K562 (cell line): ENCODE results near the gene GHRL. TPM values are rescaled to one million over a fixed set of nuclear protein-coding genes. Genes with fewer than 3 reads are reported as not detected.
A peak's percentile ranks its signal among the peaks of the same experiment; 100 is the strongest.

Experiments used
- ATAC-seq: fragments of 200-7000 bp; cut with Tn5 transposase; 3 replicates; pipeline ENCODE4 v1.9.1; 2020; ENCODE audit warnings: moderate library complexity
- BruUV-seq: library from RNA; stranded (reverse); fragments of 400-500 nt; replicated peaks from 2 replicates; lab custom pipeline; 2021; lab: Mats Ljungman, UMichigan
- CTCF ChIA-PET: fragments of 300-600 bp; formaldehyde crosslinking; extraction: SDS; loops from one replicate; lab custom pipeline; 2021; ENCODE audit warnings: low intra/inter-chr PET ratio; lab: Yijun Ruan, JAX
- POLR2A ChIA-PET: fragments of 300-600, 350-650 bp; sonication (Branson Sonifier 250); formaldehyde crosslinking; extraction: SDS; loops from one replicate; lab custom pipeline; 2021; ENCODE audit warnings: antibody characterized with exemption, inconsistent platforms; lab: Yijun Ruan, JAX
- DNase-seq, 4 experiments: peaks; one replicate each; pipeline versions ENCODE4 v3.0.0 to v3.0.0-alpha.2; 2011 to 2018; ENCODE audit warnings: low spot score in 3 of 4, mixed read lengths in 3 of 4; ENCODE audit errors: extremely low read depth in 1 of 4
- FAIRE-seq: peaks from 2 replicates; lab custom pipeline; 2011; peaks lifted over from hg19 to GRCh38; lab: Jason Lieb, UNC
- H2AFZ ChIP-seq: 2 replicates; pipeline ENCODE4 v1.6.0; 2011; ENCODE audit warnings: low read depth, low read length, control low read depth, inconsistent platforms
- H3K27ac ChIP-seq: fragments of 200-600 bp; 3 replicates; pipeline ENCODE4 v1.8.0; 2011; ENCODE audit warnings: low read depth, mild to moderate bottlenecking, control low read depth, inconsistent platforms, low read length, moderate library complexity, mixed read lengths; ENCODE audit errors: extremely low read depth
- H3K27me3 ChIP-seq, 2 experiments: fragments of 300-600 bp in 1 of 2; 2 replicates in 1 of 2; 3 replicates in 1 of 2; pipeline versions ENCODE4 v1.6.0 to v1.8.0; 2011; ENCODE audit warnings: inconsistent platforms in 2 of 2, low read length in 2 of 2, mild to moderate bottlenecking in 1 of 2, mixed read lengths in 1 of 2, moderate library complexity in 1 of 2; ENCODE audit not compliant: control insufficient read depth in 2 of 2, insufficient read depth in 2 of 2
- H3K36me3 ChIP-seq: fragments of 300-600 bp; 3 replicates; pipeline ENCODE4 v1.8.0; 2011; ENCODE audit warnings: mild to moderate bottlenecking, low read length, inconsistent platforms; ENCODE audit not compliant: control insufficient read depth, insufficient read depth
- H3K4me1 ChIP-seq, 2 experiments: fragments of 200-600 bp in 1 of 2; replicated peaks in 1 of 2; 2 replicates in 1 of 2; 3 replicates in 1 of 2; pipeline versions ENCODE4 v1.5.1 to v1.8.0; 2011; ENCODE audit warnings: inconsistent platforms in 2 of 2, low read length in 2 of 2, mild to moderate bottlenecking in 1 of 2, mixed read lengths in 1 of 2, moderate library complexity in 1 of 2; ENCODE audit not compliant: control insufficient read depth in 2 of 2, insufficient read depth in 2 of 2
- H3K4me2 ChIP-seq: 2 replicates; pipeline ENCODE4 v1.6.1; 2011; ENCODE audit warnings: low read length, control low read depth, inconsistent platforms, mixed read lengths; ENCODE audit not compliant: insufficient read depth
- H3K4me3 ChIP-seq: fragments of 200-600 bp; sonication (generic), shearing (Covaris generic); 2 replicates; pipeline ENCODE4 v1.5.1; 2016; ENCODE audit warnings: control low read depth, inconsistent platforms
- H3K79me2 ChIP-seq: fragments of 200-600 bp; 3 replicates; pipeline ENCODE4 v1.8.0; 2011; ENCODE audit warnings: low read length, inconsistent platforms; ENCODE audit not compliant: control insufficient read depth, insufficient read depth
- H3K9ac ChIP-seq, 2 experiments: 2 replicates each; pipeline versions ENCODE4 v1.6.0 to v1.6.1; 2011; ENCODE audit warnings: low read depth in 2 of 2, low read length in 2 of 2, control low read depth in 1 of 2, inconsistent platforms in 1 of 2, mild to moderate bottlenecking in 1 of 2, mixed read lengths in 1 of 2; ENCODE audit not compliant: insufficient read depth in 1 of 2
- H3K9me1 ChIP-seq: one replicate; pipeline ENCODE4 v1.6.0; 2011; ENCODE audit warnings: inconsistent platforms, mild to moderate bottlenecking, low read length, moderate library complexity; ENCODE audit not compliant: control insufficient read depth, insufficient read depth
- H3K9me3 ChIP-seq: replicated peaks from 2 replicates; pipeline ENCODE4 v1.5.1; 2011; ENCODE audit warnings: low read depth, low read length, inconsistent platforms; ENCODE audit not compliant: control insufficient read depth, insufficient read depth
- H4K20me1 ChIP-seq: replicated peaks from 2 replicates; pipeline ENCODE4 v1.6.1; 2011; ENCODE audit warnings: low read length, inconsistent platforms, mixed read lengths; ENCODE audit not compliant: control insufficient read depth, insufficient read depth
- ARID1B ChIP-seq: fragments of 450-650 bp; IDR thresholded peaks from 2 replicates; pipeline ENCODE4 v1.6.1; 2016; ENCODE audit warnings: antibody characterized with exemption, mild to moderate bottlenecking, inconsistent platforms
- CBX2 ChIP-seq: fragments of 200-600 bp; sonication (generic); IDR thresholded peaks from one replicate; pipeline ENCODE4 v1.6.1; 2012; ENCODE audit warnings: mild to moderate bottlenecking, low read length, inconsistent platforms; ENCODE audit not compliant: insufficient read depth, poor library complexity, severe bottlenecking
- EZH2 ChIP-seq: IDR thresholded peaks from 2 replicates; pipeline ENCODE4 v1.6.1; 2012; ENCODE audit warnings: low read depth, mild to moderate bottlenecking, inconsistent platforms, low read length, borderline replicate concordance
- FOXJ2 ChIP-seq: fragments of 200-800 bp; sonication (Bioruptor generic); IDR thresholded peaks from 2 replicates; pipeline ENCODE4 v1.6.1; 2016; ENCODE audit warnings: missing genetic modification characterization, missing compliant biosample characterization
- MCM3 ChIP-seq: fragments of 450-650 bp; IDR thresholded peaks from 2 replicates; pipeline ENCODE4 v1.6.1; 2016
- RAD21 ChIP-seq, 2 experiments: fragments of 250-450 bp in 1 of 2; fragments of 450-650 bp in 1 of 2; sonication (Bioruptor Pico) in 1 of 2; formaldehyde crosslinking in 1 of 2; IDR thresholded peaks in 1 of 2; conservative IDR thresholded peaks in 1 of 2; 2 replicates each; pipeline versions ENCODE4 v1.4.0 to v1.8.0; 2020 to 2022; ENCODE audit warnings: mild to moderate bottlenecking in 2 of 2, moderate library complexity in 1 of 2
- SOX6 ChIP-seq: fragments of 450-650 bp; IDR thresholded peaks from 2 replicates; pipeline ENCODE4 v1.6.1; 2014; ENCODE audit warnings: mild to moderate bottlenecking
- WGBS: fragments of 100-300 bp; shearing (Covaris generic); methylation state at CpG from one replicate; pipeline ENCODE4 v1.1.6; 2016; ENCODE audit warnings: low coverage, mixed read lengths; ENCODE audit not compliant: insufficient coverage; ENCODE audit errors: missing lambda C conversion rate; 5-methylcytosine and 5-hydroxymethylcytosine counted together
- in situ Hi-C: fragments of 300-500 bp; cut with MboI; formaldehyde crosslinking; loops from 4 replicates; pipeline ENCODE4 v1.15.0; 2018; ENCODE audit warnings: inconsistent platforms, mixed read lengths
- intact Hi-C: fragments of 100-400 bp; cut with micrococcal nuclease; formaldehyde crosslinking; loops from 2 replicates; pipeline ENCODE4 v1.14.2; 2022
- polyA plus RNA-seq, 8 experiments: library from polyadenylated mRNA; depleted of rRNA in 4 of 8; stranded (reverse) in 5 of 8; unstranded in 3 of 8; fragments of >200 nt; fragmentation: Nextera tagmentation in 2 of 8; fragmentation: Illumina TruSeq in 1 of 8; extraction: Ambion mirVana in 2 of 8; extraction: Trizol in 1 of 8; gene quantifications; 2 replicates each; pipeline versions ENCODE4 v1.2.1 to v1.2.3, GENCODE V29; 2011 to 2014; ENCODE audit warnings: inconsistent platforms in 1 of 8, missing spikeins in 1 of 8
- total RNA-seq, 7 experiments: library from RNA; depleted of rRNA in 6 of 7; stranded (reverse); fragments of >200 nt in 6 of 7; fragmentation: Illumina TruSeq in 2 of 7; extraction: Trizol in 2 of 7; gene quantifications; 2 replicates each; pipeline versions ENCODE4 v1.2.1 to v1.2.3, GENCODE V29; 2011 to 2021; ENCODE audit warnings: low replicate concordance in 1 of 7

GHRL gene
- total and polyA plus RNA-seq, 9 of the 15 experiments (the other 6 are each of a cell fraction or from before 2014, with no cell fraction given), result 0.08 to 0.29 (median 0.15) TPM; not detected in 5

DNA sequence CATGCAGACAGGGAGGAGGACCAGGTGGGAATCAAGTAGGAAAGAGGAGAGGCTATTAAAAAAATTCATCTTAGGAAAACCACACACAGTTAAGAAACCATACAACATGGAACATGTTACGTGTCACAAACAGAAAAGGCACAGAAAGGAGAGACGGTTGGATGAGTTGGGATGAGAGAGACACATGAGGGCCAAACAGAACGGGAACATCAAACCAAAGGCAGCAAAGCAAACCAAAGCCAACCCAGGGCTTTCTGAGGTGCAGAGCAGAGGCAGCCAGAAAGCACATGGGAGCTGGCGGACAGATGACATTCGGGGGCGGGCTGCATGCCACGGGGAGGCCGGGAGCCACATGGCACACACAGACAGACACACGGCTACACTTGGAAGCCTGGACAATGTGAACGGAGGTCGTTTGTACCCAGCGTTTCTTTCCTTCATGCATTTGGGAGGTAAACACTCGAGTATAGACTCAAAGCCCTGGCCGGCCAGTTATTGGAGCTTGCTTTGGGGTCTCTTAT, 36.8 kb upstream of the GHRL start:
- CTCF ChIA-PET, result no interaction called here
- BruUV-seq, result no TSS peak
- no peak overlapping the region for H3K27ac ChIP-seq

GRCh38 chr3:10328460-10329071, 35.8 kb upstream of the GHRL start:
- H3K79me2 ChIP-seq, result no peaks in the 10 kb centered on the region
- H3K9me1 ChIP-seq, result peaks cover 5% of the 10 kb centered on the region
- peaks cover 77 to 90% of the 10 kb centered on the region in 2 experiments for H3K27me3 ChIP-seq
- no peak overlapping the region for H3K9ac ChIP-seq
- H3K27ac ChIP-seq, result no peak overlapping the region
- ATAC-seq, result no peak
- peak; percentile 78 for TF ChIP-seq CBX2
- no peak for TF ChIP-seq SOX6
- TF ChIP-seq EZH2, result peak; percentile 45; the same call in 1 of the 2 replicates
- 0 out of 4 replicates have a peak, but pooled peaks of 1 of the 2 experiments have one; percentile 8 for TF ChIP-seq RAD21 (CRISPR knock-in tag; conservative IDR thresholded peaks at IDR 0.05 in 1 of 2, IDR thresholded peaks at IDR 0.05 in 1 of 2)
- CTCF ChIA-PET, result interaction anchor here (0.6 kb wide), 2 partner anchors 474 to 686 kb away, joined by 3 to 6 read pairs; no protein-coding TSS in a partner anchor
- WGBS, result 2% methylated on average over 26 of the region's 31 CpGs
- no peak for DNase-seq
- H2AFZ ChIP-seq, result no peak overlapping the region
- in situ Hi-C loops (no loop called here), intact Hi-C loops (loop anchor here (10.0 kb wide), 1 partner anchor 604 kb away; no protein-coding TSS in a partner anchor)
- BruUV-seq, result no TSS peak
- FAIRE-seq, result no peak
- no peak overlapping the region for H3K4me2 ChIP-seq
- no peak overlapping the region for H3K4me3 ChIP-seq
- POLR2A ChIA-PET, result interaction anchor here (0.6 to 0.8 kb wide), 2 partner anchors 15 to 243 kb away, joined by 3 read pairs; no protein-coding TSS in a partner anchor
- no peaks in the 10 kb centered on the region for H3K9me3 ChIP-seq
- H3K4me1 ChIP-seq, result peaks cover 0 to 8% of the 10 kb centered on the region in 2 experiments; a peak in 3 of 5 replicates
- H4K20me1 ChIP-seq, result no peaks in the 10 kb centered on the region; the same call in none of the 2 replicates
- no peaks in the 10 kb centered on the region for H3K36me3 ChIP-seq

More for the DNA sequence above, 36.8 kb upstream of the GHRL start:
- Histone ChIP-seq H3K4me2 (no peak overlapping the region), H3K27me3 (peaks cover 79 to 90% of the 10 kb centered on the region in 2 experiments), H3K36me3 (no peaks in the 10 kb centered on the region), H3K4me1 (peaks cover 0 to 8% of the 10 kb centered on the region in 2 experiments; a peak in 3 of 5 replicates), H3K9me3 (no peaks in the 10 kb centered on the region), H3K79me2 (no peaks in the 10 kb centered on the region), H4K20me1 (no peaks in the 10 kb centered on the region; the same call in none of the 2 replicates), H3K9me1 (peaks cover 5% of the 10 kb centered on the region), H3K9ac (no peak overlapping the region), H3K4me3 (no peak overlapping the region), H2AFZ (no peak overlapping the region)
- POLR2A ChIA-PET, result interaction anchor here (0.8 to 2.3 kb wide), 2 partner anchors 9 to 16 kb away, joined by 3 to 8 read pairs; partner anchors contain the start of gene SEC13
- DNase-seq (no peak), ATAC-seq (no peak), FAIRE-seq (no peak)
- in situ Hi-C loops (no loop called here), intact Hi-C loops (loop anchor here (10.0 kb wide), 1 partner anchor 605 kb away; no protein-coding TSS in a partner anchor)
- WGBS, result 0% methylated on average over 14 of the region's 14 CpGs
- TF ChIP-seq MCM3, result 0 out of 2 replicates have a peak, but pooled peaks have one; percentile 22
- no peak for TF ChIP-seq FOXJ2 (tag)
- no peak for TF ChIP-seq ARID1B
- TF ChIP-seq EZH2, result peak; percentile 70; the same call in 1 of the 2 replicates
